Spinal cord (tissue), 10 donors: ENCODE measurements around the gene TBC1D32. TPM values are rescaled to one million over a fixed set of nuclear protein-coding genes. Genes with fewer than 3 reads are reported as not detected.
"Not testable (repeated sequence)": the region's sequence is repeated elsewhere in the genome, so short reads cannot be mapped to it uniquely, and the experiment has no call there.

Experiments
- DNase-seq, 6 donors: peaks; one replicate each; pipeline versions ENCODE4 v3.0.0 to v3.0.0-alpha.2; 2013 to 2015; ENCODE audit warnings: low spot score in 6 of 6, low read depth in 4 of 6
- H3K27ac ChIP-seq: one replicate; pipeline ENCODE4 v1.5.1; 2013; ENCODE audit warnings: low read depth, low read length, control low read depth
- H3K27me3 ChIP-seq: one replicate; pipeline ENCODE4 v1.6.1; 2013; ENCODE audit warnings: low read length; ENCODE audit not compliant: control insufficient read depth, insufficient read depth
- H3K36me3 ChIP-seq: one replicate; pipeline ENCODE4 v1.6.1; 2013; ENCODE audit warnings: low read length; ENCODE audit not compliant: control insufficient read depth, insufficient read depth
- H3K4me1 ChIP-seq: one replicate; pipeline ENCODE4 v1.6.1; 2013; ENCODE audit warnings: low read length; ENCODE audit not compliant: control insufficient read depth, insufficient read depth
- H3K4me3 ChIP-seq: one replicate; pipeline ENCODE4 v1.5.1; 2013; ENCODE audit warnings: low read depth, low read length, control low read depth
- H3K9me3 ChIP-seq: one replicate; pipeline ENCODE4 v1.6.1; 2013; ENCODE audit warnings: low read length; ENCODE audit not compliant: control insufficient read depth, insufficient read depth
- WGBS: methylation state at CpG from one replicate; pipeline ENCODE4 v1.1.5; 2013; ENCODE audit warnings: missing lambda C conversion rate; ENCODE audit not compliant: insufficient coverage; 5-methylcytosine and 5-hydroxymethylcytosine counted together
- polyA plus RNA-seq, 2 donors: library from polyadenylated mRNA; unstranded; fragments of 120-200 nt; gene quantifications; one replicate each; pipeline ENCODE4 v1.2.1, GENCODE V29; 2013; ENCODE audit not compliant: insufficient read length in 2 of 2
- total RNA-seq, 2 donors: library from RNA; depleted of rRNA in 1 of 2; stranded (reverse); fragments of 120-200 nt in 1 of 2; fragments of >200 nt in 1 of 2; gene quantifications; one replicate each; pipeline versions ENCODE4 v1.2.3 to v1.2.4, GENCODE V29; 2013 to 2014
- donor health status: healthy.

The TBC1D32 gene
- total and polyA plus RNA-seq, 4 donors, result 12.2 to 51.4 (median 24.9) TPM

- Histone ChIP-seq H3K36me3 (no peaks in the 10 kb centered on the region), H3K27ac (no peak overlapping the region), H3K27me3 (no peaks in the 10 kb centered on the region), H3K4me3 (no peak overlapping the region), H3K9me3 (no peaks in the 10 kb centered on the region), H3K4me1 (peaks cover 5% of the 10 kb centered on the region)
- no peak for DNase-seq
- WGBS, result no CpG with 5 or more reads among the region's 2 CpGs
Observed at GRCh38 chr6:121330516-121330915, 3.8 kb downstream of the TBC1D32 start.

DNA sequence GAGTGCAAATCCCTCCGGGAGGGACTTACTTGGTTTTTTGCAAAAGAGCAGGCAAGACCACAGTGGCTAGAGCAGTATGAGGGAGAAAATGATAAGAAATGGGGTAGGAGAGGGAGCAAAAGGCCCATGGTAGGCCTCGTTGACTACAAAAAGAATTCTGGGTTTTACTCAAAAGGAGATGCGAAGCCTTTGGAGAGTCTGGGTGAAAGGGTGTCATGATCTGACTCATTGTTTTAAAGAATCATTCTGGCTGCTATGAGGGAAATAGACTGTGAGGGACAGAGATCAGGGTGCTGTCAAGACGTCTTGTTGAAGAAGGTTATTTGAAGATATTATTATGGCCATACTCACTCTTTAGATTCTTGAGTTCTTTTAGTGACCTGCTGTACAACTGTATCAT lies 13.0 kb downstream of the TBC1D32 start:
- no peak overlapping the region for H3K4me3 ChIP-seq
- no peaks in the 10 kb centered on the region for H3K27me3 ChIP-seq
- no peaks in the 10 kb centered on the region for H3K4me1 ChIP-seq
- 90% methylated on average over 3 of the region's 4 CpGs for WGBS
- H3K36me3 ChIP-seq, result no peaks in the 10 kb centered on the region
- no peaks in the 10 kb centered on the region for H3K9me3 ChIP-seq
- no peak overlapping the region for H3K27ac ChIP-seq
- DNase-seq, result no peak

- no peaks in the 10 kb centered on the region for H3K27me3 ChIP-seq
- no peaks in the 10 kb centered on the region for H3K36me3 ChIP-seq
- H3K9me3 ChIP-seq, result no peaks in the 10 kb centered on the region
- WGBS, result 100% methylated on average over 1 of the region's 2 CpGs
- H3K4me3 ChIP-seq, result no peak overlapping the region
- no peak for DNase-seq
- no peaks in the 10 kb centered on the region for H3K4me1 ChIP-seq
- no peak overlapping the region for H3K27ac ChIP-seq
Observed at GRCh38 chr6:121319603-121320002, 14.7 kb downstream of the TBC1D32 start.

- H3K27ac ChIP-seq, result no peak overlapping the region
- DNase-seq, result peak in 3 of 6 donors; percentile 9 to 62 (median 44)
- peak overlapping the region; percentile 28 for H3K4me3 ChIP-seq
- no peaks in the 10 kb centered on the region for H3K27me3 ChIP-seq
- no CpG with 5 or more reads among the region's 4 CpGs for WGBS
- no peaks in the 10 kb centered on the region for H3K9me3 ChIP-seq
- no peaks in the 10 kb centered on the region for H3K4me1 ChIP-seq
- no peaks in the 10 kb centered on the region for H3K36me3 ChIP-seq
Observed at GRCh38 chr6:121319112-121319553, 15.1 kb downstream of the TBC1D32 start.

DNA sequence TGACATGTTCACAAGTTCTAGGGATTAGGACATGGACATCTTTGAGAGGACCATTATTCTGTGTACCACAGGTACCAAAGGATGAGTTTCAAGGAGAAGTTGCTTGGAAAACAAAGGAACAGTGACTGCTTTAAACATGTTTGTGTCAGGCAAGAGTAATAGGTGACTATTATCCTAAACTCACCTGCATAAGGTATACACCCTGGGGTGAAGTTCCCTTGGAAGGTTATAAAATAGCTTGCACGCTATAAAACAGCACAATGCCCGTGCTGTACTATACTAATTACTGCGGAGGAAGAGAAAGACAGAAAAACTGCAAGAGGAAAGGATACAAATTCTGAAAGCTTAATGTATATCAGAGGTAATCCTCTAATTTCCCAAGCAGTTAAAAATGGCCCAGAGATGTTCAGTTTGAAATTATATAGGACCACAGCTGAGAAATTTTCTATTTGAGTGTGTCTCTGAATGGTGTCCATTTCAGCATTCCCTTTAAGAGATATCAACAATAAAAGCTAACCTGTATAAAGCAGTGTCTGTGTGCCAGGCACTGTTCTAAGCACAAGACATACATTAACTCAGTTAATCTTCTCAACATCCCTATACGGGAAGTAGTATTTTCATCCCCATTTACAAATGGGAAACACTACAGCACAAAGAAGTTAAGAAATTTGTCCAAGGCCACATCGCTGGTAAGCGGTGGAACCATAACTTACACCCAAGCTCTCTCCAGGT lies 19.7 kb downstream of the TBC1D32 start:
- Histone ChIP-seq H3K27me3 (no peaks in the 10 kb centered on the region), H3K4me1 (no peaks in the 10 kb centered on the region), H3K9me3 (no peaks in the 10 kb centered on the region), H3K4me3 (no peak overlapping the region), H3K27ac (no peak overlapping the region), H3K36me3 (no peaks in the 10 kb centered on the region)
- 60% methylated on average over 1 of the region's 6 CpGs for WGBS
- no peak for DNase-seq

DNA sequence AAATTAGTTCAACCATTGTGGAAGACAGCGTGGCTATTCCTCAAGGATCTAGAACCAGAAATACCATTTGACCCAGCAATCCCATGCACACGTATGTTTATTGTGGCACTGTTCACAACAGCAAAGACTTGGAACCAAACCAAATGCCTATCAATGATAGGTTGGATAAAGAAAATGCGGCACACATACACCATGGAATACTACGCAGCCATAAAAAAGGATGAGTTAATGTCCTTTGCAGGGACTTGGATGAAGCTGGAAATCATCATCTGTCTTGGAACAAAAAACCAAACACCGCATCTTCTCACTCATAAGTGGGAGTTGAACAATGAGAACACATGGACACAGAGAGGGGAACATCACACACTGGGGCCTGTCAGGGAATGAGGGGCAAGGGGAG lies 22.5 kb downstream of the TBC1D32 start:
- H3K4me3 ChIP-seq, H3K4me1 ChIP-seq, H3K27ac ChIP-seq, DNase-seq, H3K36me3 ChIP-seq, H3K27me3 ChIP-seq, H3K9me3 ChIP-seq: not testable (repeated sequence)
- no CpG with 5 or more reads among the region's 5 CpGs for WGBS

DNA sequence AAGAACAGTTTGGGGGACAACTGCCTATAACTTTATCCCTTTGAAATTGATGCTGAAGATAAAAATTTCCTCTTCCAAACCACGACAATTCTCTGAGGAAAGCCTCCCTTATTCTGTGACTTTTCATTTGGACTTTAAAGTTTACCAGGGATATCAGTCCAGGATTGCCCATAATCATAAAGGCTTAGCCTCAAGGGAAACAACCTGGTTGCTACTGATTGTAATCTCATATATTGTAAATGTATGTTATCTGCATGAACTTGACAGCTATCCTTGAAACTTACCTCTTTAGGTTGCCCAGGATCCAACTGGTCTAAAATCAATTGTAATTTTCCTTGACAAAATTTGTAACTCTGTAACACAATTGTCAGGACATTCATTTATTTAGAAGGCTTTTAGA lies 23.8 kb downstream of the TBC1D32 start:
- DNase-seq, result no peak
- Histone ChIP-seq H3K27ac (no peak overlapping the region), H3K4me3 (no peak overlapping the region), H3K4me1 (no peaks in the 10 kb centered on the region), H3K36me3 (no peaks in the 10 kb centered on the region), H3K27me3 (no peaks in the 10 kb centered on the region), H3K9me3 (no peaks in the 10 kb centered on the region)
- no CpG with 5 or more reads among the region's 1 CpG for WGBS

- no peaks in the 10 kb centered on the region for H3K36me3 ChIP-seq
- no CpG with 5 or more reads among the region's 4 CpGs for WGBS
- no peak overlapping the region for H3K4me3 ChIP-seq
- H3K27me3 ChIP-seq, result no peaks in the 10 kb centered on the region
- no peaks in the 10 kb centered on the region for H3K4me1 ChIP-seq
- no peak for DNase-seq
- no peak overlapping the region for H3K27ac ChIP-seq
- no peaks in the 10 kb centered on the region for H3K9me3 ChIP-seq
Observed at GRCh38 chr6:121309768-121310469, 24.4 kb downstream of the TBC1D32 start.

DNA sequence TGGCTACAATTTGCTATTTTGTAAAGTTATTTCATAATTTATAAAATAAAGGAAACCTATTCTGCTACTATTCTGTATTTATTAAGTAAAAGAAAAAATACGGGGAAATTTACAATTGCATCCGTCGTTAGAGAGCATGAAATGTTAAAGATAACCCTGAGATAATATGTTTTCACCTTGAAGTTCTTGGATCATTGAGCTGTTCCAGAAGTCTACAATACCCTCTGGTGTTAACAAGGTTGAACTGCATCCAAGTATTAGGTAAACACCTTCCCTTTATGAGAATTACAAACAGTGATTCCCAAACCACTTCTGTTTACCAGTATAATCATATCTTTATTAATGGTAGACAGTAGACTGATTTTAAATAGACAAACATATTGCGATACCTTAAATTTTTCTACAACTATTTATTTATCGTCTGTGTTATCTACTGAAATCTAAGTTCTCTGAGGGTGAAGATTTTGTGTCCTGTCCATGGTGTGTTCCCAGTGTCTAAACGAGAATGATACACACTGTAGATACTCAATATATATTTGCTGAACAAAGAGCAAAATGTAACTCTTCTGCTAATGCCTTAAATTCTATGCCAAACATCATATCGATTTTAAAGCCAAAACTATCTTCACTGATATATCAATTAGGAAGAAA lies 28.2 kb downstream of the TBC1D32 start:
- H3K27me3 ChIP-seq, result no peaks in the 10 kb centered on the region
- peak; percentile 6 to 89 (median 28) for DNase-seq
- WGBS, result no CpG with 5 or more reads among the region's 7 CpGs

More for the DNA sequence above, 28.2 kb downstream of the TBC1D32 start:
- Histone ChIP-seq H3K36me3 (no peaks in the 10 kb centered on the region), H3K27ac (no peak overlapping the region), H3K4me1 (no peaks in the 10 kb centered on the region), H3K9me3 (peaks cover 1% of the 10 kb centered on the region), H3K4me3 (no peak overlapping the region)
